ENCODE data around the gene TBXA2R.

GRCh38 chr19:3609779-3610719 lies 3.4 kb upstream of the TBXA2R start:
- no peak for TF ChIP-seq EZH2 (IDR thresholded peaks at IDR 0.05; ENCODE audit: insufficient read depth, poor library complexity, severe bottlenecking)
- no peak for TF ChIP-seq EZH2phosphoT487 (IDR thresholded peaks at IDR 0.05; ENCODE audit: insufficient read depth, low read depth)
